Measurements from ENCODE around the gene NDUFV2. TPM values are rescaled to one million over a fixed set of nuclear protein-coding genes. Genes with fewer than 3 reads are reported as not detected.

NDUFV2 gene
- total RNA-seq, 4 donors from 2014 or later, result 251 to 386 (median 277) TPM

GRCh38 chr18:9135081-9135911 is 32.8 kb downstream of the NDUFV2 start:
- Histone ChIP-seq H3K4me1 (peaks cover 51 to 62% of the 10 kb centered on the region in 2 donors), H3K27ac (peak overlapping the region; percentile 97 to 98 (median 98)), H3K4me3 (peak overlapping the region; percentile 83 to 89 (median 86)), H3K27me3 (no peaks in the 10 kb centered on the region), H3K36me3 (peaks cover 0 to 26% of the 10 kb centered on the region in 2 donors), H3K9me3 (no peaks in the 10 kb centered on the region)
- intact Hi-C loops (cut with DNase I; ENCODE audit: low total_unique reads) (loop anchor here (5.0 to 10.0 kb wide), 5 partner anchors 143 to 1900 kb away; partner anchors contain the start of genes LRRC30, MTCL1, PTPRM and RAB12), in situ Hi-C loops (cut with MboI; ENCODE audit: low sequenced_read_pairs in 4 of 4) (loop anchor here in 1 of 4 donors (5.0 kb wide), 1 partner anchor 33 kb away; the partner anchor contains the start of gene NDUFV2)
- ATAC-seq (no peak), DNase-seq (no peak)
- TF ChIP-seq POLR2A (IDR thresholded peaks at IDR 0.05) (no peak), CTCF (IDR thresholded peaks at IDR 0.05 in 4 of 5, conservative IDR thresholded peaks at IDR 0.05 in 1 of 5) (no peak)

- intact Hi-C loops (cut with DNase I; ENCODE audit: low total_unique reads), result loop anchor here (5.0 to 10.0 kb wide), 5 partner anchors 144 to 1901 kb away; partner anchors contain the start of genes LRRC30, MTCL1, PTPRM and RAB12
- Histone ChIP-seq H3K36me3 (peaks cover 0 to 26% of the 10 kb centered on the region in 2 donors), H3K9me3 (no peaks in the 10 kb centered on the region), H3K4me1 (peaks cover 52 to 61% of the 10 kb centered on the region in 2 donors), H3K4me3 (peak overlapping the region; percentile 83 to 89 (median 86)), H3K27me3 (no peaks in the 10 kb centered on the region), H3K27ac (peak overlapping the region; percentile 97 to 98 (median 98))
- DNase-seq, result peak in 1 of 2 donors; percentile 33
- TF ChIP-seq CTCF (IDR thresholded peaks at IDR 0.05 in 4 of 5, conservative IDR thresholded peaks at IDR 0.05 in 1 of 5) (no peak), POLR2A (IDR thresholded peaks at IDR 0.05) (no peak)
- in situ Hi-C loops (cut with MboI; ENCODE audit: low sequenced_read_pairs in 4 of 4), result loop anchor here in 1 of 4 donors (5.0 kb wide), 1 partner anchor 34 kb away; the partner anchor contains the start of gene NDUFV2
- ATAC-seq, result peak; percentile 31 to 36
Measured at GRCh38 chr18:9135912-9136314, 33.4 kb downstream of the NDUFV2 start.

- Histone ChIP-seq H3K4me1 (peaks cover 58 to 64% of the 10 kb centered on the region in 2 donors), H3K27ac (peak within 1 kb of the TSS; percentile 97 to 98 (median 98))
- ATAC-seq, result peak; percentile 72 to 75
Measured at GRCh38 chr18:9136315-9137155, 34.0 kb downstream of the NDUFV2 start, which contains the start of gene ANKRD12. Gene ANKRD12 (plus strand): TSS chr18:9136781. CDS start chr18:9182433, 45,652 bp downstream.

More at GRCh38 chr18:9136315-9137155, 34.0 kb downstream of the NDUFV2 start, which contains the start of gene ANKRD12:
- TF ChIP-seq POLR2A (IDR thresholded peaks at IDR 0.05) (peak; percentile 93 to 94), CTCF (IDR thresholded peaks at IDR 0.05 in 4 of 5, conservative IDR thresholded peaks at IDR 0.05 in 1 of 5) (peak in 1 of 5 experiments; percentile 14)
- intact Hi-C loops (cut with DNase I; ENCODE audit: low total_unique reads) (loop anchor here (1.0 to 10.0 kb wide), 6 partner anchors 34 to 1902 kb away; partner anchors contain the start of genes LRRC30, MTCL1, NDUFV2 and PTPRM), in situ Hi-C loops (cut with MboI; ENCODE audit: low sequenced_read_pairs in 4 of 4) (loop anchor here in 1 of 4 donors (5.0 kb wide), 1 partner anchor 34 kb away; the partner anchor contains the start of gene NDUFV2)
- Histone ChIP-seq H3K27me3 (no peaks in the 10 kb centered on the region), H3K36me3 (peaks cover 0 to 26% of the 10 kb centered on the region in 2 donors), H3K4me3 (peak within 1 kb of the TSS; percentile 83 to 89 (median 86)), H3K9me3 (no peaks in the 10 kb centered on the region)
- DNase-seq, result peak; percentile 96 to 97
